GM23248 (cell line): ENCODE measurements around the gene CCDC28B.

Experiments
- EZH2 ChIP-seq: fragments of 200-600 bp; sonication (generic); IDR thresholded peaks from 2 replicates; pipeline ENCODE4 v1.6.1; 2018; ENCODE audit warnings: antibody characterized with exemption, mild to moderate bottlenecking; ENCODE audit not compliant: insufficient read depth, poor library complexity, severe bottlenecking
- EZH2phosphoT487 ChIP-seq: fragments of 200-600 bp; sonication (generic); IDR thresholded peaks from 2 replicates; pipeline ENCODE4 v1.6.1; 2018; ENCODE audit warnings: antibody characterized with exemption, moderate library complexity, mild to moderate bottlenecking, low read depth; ENCODE audit not compliant: insufficient read depth

GRCh38 chr1:32250893-32251716, 50.7 kb downstream of the CCDC28B start, which contains the start of gene LCK:
- TF ChIP-seq EZH2 (no peak), EZH2phosphoT487 (no peak)
